Peyer's patch (tissue), 4 donors: ENCODE results near the gene COX8A.

Experiments used
- CTCF ChIP-seq, 6 experiments: fragments of 450-650 bp in 4 of 6; fragments of 200-600 bp in 2 of 6; sonication (generic) in 1 of 6; IDR thresholded peaks; one replicate each; pipeline ENCODE4 v1.5.1; 2017 to 2019; ENCODE audit warnings: antibody characterized with exemption in 6 of 6, mild to moderate bottlenecking in 3 of 6, moderate library complexity in 1 of 6
- POLR2A ChIP-seq, 2 donors: fragments of 450-650 bp; IDR thresholded peaks; one replicate each; pipeline ENCODE4 v1.5.1; 2017; ENCODE audit warnings: antibody characterized with exemption in 2 of 2, mild to moderate bottlenecking in 2 of 2, moderate library complexity in 2 of 2

GRCh38 chr11:64017945-64018224, 43.5 kb downstream of the COX8A start:
- TF ChIP-seq CTCF (IDR thresholded peaks at IDR 0.05) (no peak), POLR2A (IDR thresholded peaks at IDR 0.05) (no peak)
